GM12872 (cell line): ENCODE results near the gene CMIP.

Source experiments
- TF ChIP-seq, protein P1 (sequence below): IDR thresholded peaks from 3 replicates; pipeline ENCODE4 v1.5.1; 2011; ENCODE audit warnings: low read depth, mild to moderate bottlenecking, low read length, moderate library complexity; ENCODE audit not compliant: insufficient read depth

CMIP gene

DNA sequence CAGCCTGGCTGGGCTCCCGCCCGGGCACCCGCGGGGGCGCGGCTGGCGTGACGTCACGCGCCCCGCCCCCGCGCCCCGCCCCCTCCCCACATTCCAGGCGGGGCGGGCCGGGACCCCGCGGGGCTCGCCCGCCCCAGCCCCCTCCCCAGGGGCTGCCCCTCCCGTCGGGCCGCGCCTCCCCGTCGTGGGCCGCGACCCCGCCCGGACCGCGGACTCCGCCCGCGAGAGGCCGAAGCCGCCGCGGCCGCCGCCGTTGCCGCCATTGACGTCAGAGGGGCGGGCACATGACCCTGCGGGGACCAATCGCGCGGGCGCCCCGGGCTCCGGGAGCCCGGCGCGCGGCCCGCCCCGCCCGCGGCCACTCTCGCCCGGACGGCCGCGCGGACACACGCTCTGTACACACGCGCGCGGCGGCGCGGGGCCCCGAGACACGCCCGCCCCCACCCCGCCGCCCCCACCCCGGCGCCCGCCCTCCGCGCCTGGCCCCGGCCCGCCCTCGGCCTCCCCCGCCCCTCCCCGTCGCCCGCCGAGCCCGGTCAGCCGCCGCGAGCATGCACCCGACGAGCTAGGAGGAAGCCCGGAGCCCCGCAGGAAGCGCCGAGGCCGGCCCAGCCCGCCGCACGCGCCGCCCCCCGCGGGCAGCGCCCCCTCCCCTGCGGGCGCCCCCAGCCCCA lies at the start of gene CMIP:
CMIP (plus strand) TSS at position 361 of the 674 bp plus-strand sequence.
- TF ChIP-seq, protein P1, sequence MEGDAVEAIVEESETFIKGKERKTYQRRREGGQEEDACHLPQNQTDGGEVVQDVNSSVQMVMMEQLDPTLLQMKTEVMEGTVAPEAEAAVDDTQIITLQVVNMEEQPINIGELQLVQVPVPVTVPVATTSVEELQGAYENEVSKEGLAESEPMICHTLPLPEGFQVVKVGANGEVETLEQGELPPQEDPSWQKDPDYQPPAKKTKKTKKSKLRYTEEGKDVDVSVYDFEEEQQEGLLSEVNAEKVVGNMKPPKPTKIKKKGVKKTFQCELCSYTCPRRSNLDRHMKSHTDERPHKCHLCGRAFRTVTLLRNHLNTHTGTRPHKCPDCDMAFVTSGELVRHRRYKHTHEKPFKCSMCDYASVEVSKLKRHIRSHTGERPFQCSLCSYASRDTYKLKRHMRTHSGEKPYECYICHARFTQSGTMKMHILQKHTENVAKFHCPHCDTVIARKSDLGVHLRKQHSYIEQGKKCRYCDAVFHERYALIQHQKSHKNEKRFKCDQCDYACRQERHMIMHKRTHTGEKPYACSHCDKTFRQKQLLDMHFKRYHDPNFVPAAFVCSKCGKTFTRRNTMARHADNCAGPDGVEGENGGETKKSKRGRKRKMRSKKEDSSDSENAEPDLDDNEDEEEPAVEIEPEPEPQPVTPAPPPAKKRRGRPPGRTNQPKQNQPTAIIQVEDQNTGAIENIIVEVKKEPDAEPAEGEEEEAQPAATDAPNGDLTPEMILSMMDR: no peak

DNA sequence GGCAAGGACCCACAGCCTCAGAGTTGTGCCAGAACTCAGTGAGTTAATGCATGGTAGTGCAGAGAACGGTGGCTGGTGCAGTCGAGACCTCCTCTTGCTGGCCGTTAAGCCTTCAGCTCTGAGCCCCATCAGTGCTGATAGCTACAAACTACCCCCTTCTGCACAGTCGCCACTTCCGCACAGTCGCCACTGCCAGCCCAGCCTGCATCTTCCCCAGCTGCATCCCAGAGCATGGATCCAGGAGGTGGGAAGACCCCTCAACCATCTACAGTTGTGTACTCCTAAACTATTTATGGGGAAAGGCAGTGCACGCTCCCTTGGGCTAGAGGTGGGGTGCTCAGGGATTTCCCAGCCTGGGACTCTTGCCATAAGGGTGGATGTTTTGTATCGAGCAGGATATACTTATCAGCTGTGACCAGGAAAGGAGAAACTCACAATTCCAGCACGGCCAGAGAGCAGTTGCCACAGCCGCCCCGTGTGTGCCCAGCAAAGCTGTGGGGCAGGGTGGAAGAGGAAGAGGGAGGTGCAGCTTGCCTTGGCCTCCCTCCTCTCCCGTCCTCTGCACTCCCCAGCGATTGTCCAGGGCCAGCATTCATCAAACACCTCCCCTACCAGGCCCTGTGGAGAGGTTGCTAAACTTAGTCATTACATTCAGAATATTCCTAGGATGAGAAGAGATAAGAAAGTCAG lies 49.5 kb upstream of the CMIP start:
- TF ChIP-seq, protein P1: no peak

DNA sequence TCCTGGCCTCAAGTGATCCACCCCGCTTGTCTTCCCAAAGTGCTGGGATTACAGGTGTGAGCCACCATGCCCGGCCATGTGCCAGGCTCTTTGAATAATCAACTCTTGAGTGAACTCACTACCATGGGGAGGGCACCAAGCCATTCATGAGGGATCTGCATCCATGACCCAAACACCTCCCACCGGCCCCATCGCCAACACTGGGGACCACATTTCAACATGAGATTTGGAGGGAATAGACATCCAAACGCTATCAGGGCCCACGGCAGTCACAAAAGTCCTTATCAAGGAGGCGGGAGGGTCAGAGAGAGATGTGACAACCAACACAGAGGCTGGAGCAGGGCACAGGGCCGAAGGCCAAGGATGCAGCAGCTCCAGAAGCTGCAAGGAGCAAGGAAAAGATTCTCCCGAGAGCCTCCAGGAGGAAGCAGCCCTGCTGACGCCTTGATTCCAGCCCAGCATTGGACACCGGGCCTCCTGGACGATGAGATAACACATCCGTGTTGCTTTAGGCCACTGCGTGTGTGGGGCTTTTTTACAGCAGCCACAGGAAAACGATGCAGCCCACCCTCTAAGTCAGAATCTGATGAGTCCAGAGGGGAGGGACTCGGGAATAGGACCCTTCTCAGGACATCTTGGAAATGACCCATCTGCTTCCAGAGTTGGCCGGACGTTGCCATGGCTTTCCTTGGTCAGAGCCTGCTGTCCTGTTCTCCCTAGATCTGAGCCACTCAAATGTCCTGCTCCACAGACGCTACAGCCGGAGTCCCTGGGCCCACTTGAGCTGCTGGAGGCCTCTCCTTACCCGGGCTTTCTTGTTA lies 47.3 kb upstream of the CMIP start:
- TF ChIP-seq, protein P1: no peak

DNA sequence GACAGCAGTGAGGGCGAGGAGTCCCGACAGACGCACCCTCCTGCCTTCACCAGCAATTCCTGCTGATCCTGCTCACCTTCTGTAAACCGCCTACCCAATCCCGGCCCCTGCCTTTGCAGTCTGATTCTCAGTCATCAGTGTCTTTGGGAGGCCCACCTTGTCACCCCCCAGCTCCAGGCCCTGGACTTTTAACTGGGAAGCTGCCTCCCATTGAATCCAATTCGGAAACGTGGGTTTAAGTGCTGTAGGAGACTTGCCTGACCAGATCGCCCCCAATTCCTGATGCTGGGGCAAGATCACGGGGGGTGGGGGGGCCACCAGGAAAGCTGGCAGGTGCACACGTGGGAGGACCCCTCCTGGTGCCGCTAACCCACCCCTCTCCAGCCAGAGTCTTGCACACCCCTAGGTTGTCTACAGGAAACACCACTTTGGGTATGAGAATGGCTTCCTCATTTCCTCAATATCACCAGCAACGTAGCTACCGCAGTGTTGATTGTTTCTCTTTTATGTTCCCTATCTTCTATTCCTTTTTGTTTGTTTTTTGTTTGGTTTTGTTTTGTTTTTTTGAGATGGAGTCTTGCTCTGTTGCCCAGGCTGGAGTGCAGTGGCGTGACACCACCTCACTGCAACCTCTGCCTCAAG lies 46.6 kb upstream of the CMIP start:
- TF ChIP-seq, protein P1: no peak

DNA sequence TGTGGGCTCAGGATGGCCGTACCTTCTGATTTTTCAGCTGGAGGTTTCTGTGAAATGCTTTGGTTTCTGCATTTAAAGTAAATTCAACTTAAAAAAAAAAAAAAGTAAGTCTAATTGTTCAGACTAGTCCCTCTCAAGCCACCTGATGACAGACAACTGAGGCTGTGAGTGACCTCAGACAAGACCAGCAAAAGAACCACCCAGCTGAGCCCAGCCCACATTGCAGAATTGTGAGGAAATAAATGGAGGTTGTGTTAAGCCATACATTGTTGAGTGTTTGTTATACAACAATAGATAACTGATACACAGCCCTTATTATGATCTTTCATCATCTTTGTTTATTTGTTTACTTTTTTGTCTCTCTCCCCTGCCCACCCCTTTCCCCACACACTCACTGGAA lies 44.7 kb upstream of the CMIP start:
- TF ChIP-seq, protein P1: no peak

DNA sequence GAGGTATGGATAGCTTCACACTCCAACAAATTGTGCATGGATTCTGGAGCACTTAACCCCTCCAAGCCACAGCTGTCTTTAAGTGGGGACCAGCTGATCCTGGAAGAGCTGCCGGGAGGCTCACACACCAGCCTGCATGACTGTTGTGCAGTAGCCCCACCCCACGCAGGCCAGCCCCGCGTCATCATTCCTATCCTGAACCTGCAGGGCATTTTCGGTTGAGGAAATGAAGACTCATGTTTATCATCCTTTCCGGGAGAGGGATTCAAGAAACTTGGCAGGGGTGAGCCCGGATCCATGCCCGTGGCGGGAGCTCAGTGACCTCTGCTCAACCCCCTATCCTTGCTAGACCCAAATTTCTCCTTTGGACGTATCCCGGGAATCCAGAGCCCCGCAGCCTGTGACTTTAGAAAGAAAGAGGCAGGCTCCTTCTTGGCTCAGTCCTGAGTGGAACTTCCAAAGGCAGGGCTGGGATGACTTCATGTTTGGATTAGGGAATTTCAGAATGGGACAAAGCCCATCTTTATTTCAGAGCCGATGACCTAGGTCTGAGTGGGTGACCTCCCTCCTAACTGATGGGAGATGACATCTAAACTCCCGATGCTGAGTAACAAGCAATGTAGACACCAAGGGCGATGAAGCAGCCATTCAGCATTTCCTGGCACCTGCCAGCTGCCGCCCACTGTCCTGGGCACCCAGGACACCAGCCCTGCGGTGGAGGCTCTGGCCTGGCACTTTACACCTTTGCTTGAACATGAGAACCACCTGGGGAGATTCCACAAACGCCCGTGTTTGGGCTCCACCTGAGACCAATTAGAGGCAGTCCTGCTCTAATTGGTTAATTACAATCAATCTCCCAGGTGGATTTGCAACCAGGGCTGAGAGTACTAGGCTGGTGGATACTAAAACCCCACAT lies 43.3 kb upstream of the CMIP start:
- TF ChIP-seq, protein P1: no peak
